ENCODE results near the gene ANGEL2. TPM values are rescaled to one million over a fixed set of nuclear protein-coding genes. Genes with fewer than 3 reads are reported as not detected.
A peak's percentile ranks its signal among the peaks of the same experiment; 100 is the strongest.

The ANGEL2 gene
- total and polyA plus RNA-seq, 2 of the 13 experiments (the other 11 are each of a cell fraction or from before 2014, with no cell fraction given): 12.3 to 25.4 TPM

DNA sequence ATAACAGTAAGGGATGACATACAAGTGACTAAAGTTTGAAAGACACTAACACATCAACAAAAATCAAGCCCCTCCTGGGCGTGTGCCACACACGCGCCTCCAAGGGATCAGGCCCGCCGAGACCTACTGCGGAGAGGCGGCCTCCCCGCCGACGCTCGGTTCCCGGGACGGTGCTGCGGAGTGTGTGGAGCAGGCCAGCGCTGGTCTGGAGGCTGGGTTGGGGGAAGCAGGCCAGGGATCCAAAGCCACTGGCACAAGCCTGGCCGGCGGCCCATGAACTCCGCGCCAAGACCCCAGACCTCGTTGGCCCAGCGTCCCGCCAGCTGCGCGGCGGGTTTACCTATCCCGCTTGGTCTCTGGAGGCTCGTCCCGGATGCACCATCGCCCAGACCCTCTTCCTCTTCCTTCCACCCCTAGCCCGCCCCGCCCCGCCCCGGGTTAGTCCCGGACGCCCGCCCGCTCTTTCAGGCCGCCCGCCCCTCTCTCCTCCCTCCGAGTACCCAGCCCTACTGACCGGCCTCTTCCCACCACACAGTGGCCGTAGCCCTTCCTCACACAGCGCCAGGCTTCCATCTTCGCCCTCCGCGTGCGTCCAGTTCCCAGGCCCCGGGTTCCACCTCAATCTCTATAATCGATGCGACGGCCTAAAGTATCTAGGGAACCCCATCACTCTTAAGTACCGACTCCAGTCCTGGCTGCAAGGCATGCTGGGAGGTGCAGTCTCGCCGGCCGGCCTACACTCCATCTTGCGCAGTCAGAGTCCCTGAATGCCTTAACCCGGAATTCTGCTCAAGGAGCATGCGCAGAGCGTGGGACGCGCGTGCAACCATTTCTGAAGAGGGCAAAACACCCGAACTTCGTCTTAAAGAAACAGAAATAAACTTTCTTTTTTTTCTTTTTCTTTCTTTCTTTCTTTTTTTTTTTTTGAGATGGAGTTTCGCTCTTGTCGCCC is at the start of gene ANGEL2 (continued):
- TF ChIP-seq, protein P1, sequence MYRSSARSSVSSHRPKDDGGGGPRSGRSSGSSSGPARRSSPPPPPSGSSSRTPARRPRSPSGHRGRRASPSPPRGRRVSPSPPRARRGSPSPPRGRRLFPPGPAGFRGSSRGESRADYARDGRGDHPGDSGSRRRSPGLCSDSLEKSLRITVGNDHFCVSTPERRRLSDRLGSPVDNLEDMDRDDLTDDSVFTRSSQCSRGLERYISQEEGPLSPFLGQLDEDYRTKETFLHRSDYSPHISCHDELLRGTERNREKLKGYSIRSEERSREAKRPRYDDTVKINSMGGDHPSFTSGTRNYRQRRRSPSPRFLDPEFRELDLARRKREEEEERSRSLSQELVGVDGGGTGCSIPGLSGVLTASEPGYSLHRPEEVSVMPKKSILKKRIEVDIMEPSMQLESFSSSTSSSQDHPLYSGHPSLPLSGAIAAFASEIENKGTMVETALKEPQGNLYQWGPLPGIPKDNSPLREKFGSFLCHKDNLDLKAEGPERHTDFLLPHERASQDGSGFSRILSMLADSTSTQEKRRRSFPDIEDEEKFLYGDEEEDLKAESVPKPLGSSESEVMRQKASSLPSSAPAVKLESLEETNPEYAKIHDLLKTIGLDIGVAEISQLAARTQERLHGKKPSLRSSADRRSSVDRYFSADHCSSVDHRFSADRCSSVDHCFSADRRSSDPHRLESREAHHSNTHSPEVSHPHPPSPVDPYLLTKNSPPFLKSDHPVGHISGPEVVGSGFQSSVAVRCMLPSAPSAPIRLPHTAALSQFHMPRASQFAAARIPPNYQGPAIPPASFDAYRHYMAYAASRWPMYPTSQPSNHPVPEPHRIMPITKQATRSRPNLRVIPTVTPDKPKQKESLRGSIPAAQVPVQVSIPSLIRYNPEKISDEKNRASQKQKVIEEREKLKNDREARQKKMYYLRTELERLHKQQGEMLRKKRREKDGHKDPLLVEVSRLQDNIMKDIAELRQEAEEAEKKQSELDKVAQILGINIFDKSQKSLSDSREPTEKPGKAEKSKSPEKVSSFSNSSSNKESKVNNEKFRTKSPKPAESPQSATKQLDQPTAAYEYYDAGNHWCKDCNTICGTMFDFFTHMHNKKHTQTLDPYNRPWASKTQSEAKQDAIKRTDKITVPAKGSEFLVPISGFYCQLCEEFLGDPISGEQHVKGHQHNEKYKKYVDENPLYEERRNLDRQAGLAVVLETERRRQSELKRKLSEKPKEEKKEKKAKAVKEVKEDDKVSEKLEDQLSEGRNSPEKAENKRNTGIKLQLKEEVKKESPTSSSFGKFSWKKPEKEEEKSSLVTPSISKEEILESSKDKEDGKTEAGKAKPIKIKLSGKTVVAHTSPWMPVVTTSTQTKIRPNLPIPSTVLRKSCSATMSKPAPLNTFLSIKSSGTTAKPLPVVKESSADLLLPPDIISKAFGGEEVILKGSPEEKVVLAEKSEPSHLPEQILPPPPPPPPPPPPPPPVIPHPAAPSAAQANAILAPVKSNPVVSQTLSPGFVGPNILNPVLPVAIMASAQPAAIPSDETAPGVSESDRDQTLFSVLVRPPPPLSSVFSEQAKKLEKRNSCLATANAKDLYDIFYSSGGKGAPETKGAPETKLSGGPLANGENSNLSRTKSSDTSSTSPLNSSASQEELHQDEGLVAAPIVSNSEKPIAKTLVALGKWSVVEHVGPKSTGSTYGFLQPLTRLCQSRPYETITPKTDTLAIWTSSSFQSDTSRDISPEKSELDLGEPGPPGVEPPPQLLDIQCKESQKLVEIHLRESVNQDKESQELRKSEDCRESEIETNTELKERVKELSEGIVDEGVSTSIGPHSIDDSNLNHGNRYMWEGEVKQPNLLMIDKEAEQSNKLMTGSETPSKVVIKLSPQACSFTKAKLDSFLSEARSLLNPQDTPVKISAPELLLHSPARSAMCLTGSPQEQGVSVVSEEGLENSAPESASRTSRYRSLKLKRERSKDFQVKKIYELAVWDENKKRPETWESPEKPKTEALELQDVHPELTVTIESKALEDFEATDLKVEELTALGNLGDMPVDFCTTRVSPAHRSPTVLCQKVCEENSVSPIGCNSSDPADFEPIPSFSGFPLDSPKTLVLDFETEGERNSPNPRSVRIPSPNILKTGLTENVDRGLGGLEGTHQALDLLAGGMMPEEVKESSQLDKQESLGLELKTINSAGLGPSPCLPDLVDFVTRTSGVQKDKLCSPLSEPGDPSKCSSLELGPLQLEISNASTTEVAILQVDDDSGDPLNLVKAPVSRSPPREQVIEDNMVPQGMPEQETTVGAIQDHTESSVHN (CRISPR knock-in tag; IDR thresholded peaks at IDR 0.05): no peak
- TF ChIP-seq TMF1 (CRISPR knock-in tag; IDR thresholded peaks at IDR 0.05; ENCODE audit: low read depth) (no peak), ZNF253 (CRISPR knock-in tag; IDR thresholded peaks at IDR 0.05; ENCODE audit: borderline replicate concordance) (no peak), KDM4B (CRISPR knock-in tag; IDR thresholded peaks at IDR 0.05) (no peak), YY1 (IDR thresholded peaks at IDR 0.05; ENCODE audit: insufficient read depth, insufficient replicate concordance, low read depth, low read length) (peak; percentile 98), ZNF274 (CRISPR knock-in tag; IDR thresholded peaks at IDR 0.05) (no peak), JUN (CRISPR knock-in tag; IDR thresholded peaks at IDR 0.05) (no peak), KAT2B (IDR thresholded peaks at IDR 0.05; ENCODE audit: borderline replicate concordance, low read depth, low read length) (no peak)
- TF ChIP-seq, protein P2, sequence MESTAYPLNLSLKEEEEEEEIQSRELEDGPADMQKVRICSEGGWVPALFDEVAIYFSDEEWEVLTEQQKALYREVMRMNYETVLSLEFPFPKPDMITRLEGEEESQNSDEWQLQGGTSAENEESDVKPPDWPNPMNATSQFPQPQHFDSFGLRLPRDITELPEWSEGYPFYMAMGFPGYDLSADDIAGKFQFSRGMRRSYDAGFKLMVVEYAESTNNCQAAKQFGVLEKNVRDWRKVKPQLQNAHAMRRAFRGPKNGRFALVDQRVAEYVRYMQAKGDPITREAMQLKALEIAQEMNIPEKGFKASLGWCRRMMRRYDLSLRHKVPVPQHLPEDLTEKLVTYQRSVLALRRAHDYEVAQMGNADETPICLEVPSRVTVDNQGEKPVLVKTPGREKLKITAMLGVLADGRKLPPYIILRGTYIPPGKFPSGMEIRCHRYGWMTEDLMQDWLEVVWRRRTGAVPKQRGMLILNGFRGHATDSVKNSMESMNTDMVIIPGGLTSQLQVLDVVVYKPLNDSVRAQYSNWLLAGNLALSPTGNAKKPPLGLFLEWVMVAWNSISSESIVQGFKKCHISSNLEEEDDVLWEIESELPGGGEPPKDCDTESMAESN (CRISPR knock-in tag; conservative IDR thresholded peaks at IDR 0.05): peak; percentile 40; the same call in 1 of the 2 replicates
- TF ChIP-seq, protein P3, sequence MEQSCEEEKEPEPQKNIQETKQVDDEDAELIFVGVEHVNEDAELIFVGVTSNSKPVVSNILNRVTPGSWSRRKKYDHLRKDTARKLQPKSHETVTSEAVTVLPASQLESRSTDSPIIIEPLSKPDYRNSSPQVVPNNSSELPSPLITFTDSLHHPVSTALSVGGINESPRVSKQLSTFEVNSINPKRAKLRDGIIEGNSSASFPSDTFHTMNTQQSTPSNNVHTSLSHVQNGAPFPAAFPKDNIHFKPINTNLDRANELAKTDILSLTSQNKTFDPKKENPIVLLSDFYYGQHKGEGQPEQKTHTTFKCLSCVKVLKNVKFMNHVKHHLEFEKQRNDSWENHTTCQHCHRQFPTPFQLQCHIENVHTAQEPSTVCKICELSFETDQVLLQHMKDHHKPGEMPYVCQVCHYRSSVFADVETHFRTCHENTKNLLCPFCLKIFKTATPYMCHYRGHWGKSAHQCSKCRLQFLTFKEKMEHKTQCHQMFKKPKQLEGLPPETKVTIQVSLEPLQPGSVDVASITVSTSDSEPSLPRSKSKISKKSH (CRISPR knock-in tag; IDR thresholded peaks at IDR 0.05; ENCODE audit: borderline replicate concordance): no peak

Data from HepG2 (cell line).